Kidney epithelial cell (primary cell): Measurements from ENCODE around the gene TTLL4. TPM values are rescaled to one million over a fixed set of nuclear protein-coding genes. Genes with fewer than 3 reads are reported as not detected.

Experiments
- DNase-seq: peaks from one replicate; pipeline ENCODE4 v3.0.0-alpha.2; 2010; ENCODE audit warnings: low read depth
- H3K27me3 ChIP-seq: 2 replicates; pipeline ENCODE4 v1.6.0; 2011; ENCODE audit warnings: low read length; ENCODE audit not compliant: control insufficient read depth, insufficient read depth
- H3K36me3 ChIP-seq: 2 replicates; pipeline ENCODE4 v1.5.1; 2011; ENCODE audit warnings: low read length; ENCODE audit not compliant: control insufficient read depth, insufficient read depth
- H3K4me3 ChIP-seq: 2 replicates; pipeline ENCODE4 v1.5.1; 2011; ENCODE audit warnings: low read depth, mild to moderate bottlenecking, control low read depth, low read length
- total RNA-seq: library from RNA; depleted of rRNA; stranded (reverse); fragments of >200 nt; gene quantifications from 2 replicates; pipeline ENCODE4 v1.2.3, GENCODE V29; 2015
- TF ChIP-seq, protein P1 (sequence below): IDR thresholded peaks from 2 replicates; pipeline ENCODE4 v1.5.1; 2011; ENCODE audit warnings: mild to moderate bottlenecking, moderate library complexity, low read length, control low read depth, inconsistent platforms; ENCODE audit not compliant: insufficient read depth, poor library complexity, severe bottlenecking

TTLL4 gene
- total RNA-seq, 1 donor from 2014 or later, result 17.3 TPM

DNA sequence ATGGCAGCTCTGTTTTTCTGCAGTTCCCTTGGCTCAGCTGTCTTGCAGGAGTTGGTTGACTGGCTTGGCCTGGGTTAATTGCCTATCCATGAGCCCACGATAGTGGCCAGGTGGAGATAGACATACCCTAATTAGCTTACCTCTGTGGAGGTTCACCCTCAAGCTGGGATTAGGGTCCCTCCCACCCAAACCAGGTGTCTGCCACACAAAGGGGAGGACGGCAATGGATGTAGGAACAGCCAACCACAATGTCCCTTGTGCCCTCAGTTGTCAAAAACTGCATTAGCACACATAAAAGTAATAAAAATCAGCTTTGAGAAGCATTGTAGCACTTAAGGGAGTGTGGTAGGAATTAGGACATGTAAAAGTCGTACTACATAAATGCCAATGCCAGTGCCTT lies 75.5 kb downstream of the TTLL4 start:
- DNase-seq, result no peak
- H3K36me3 ChIP-seq, result no peaks in the 10 kb centered on the region
- H3K4me3 ChIP-seq, result no peak overlapping the region
- no peaks in the 10 kb centered on the region for H3K27me3 ChIP-seq
- TF ChIP-seq, protein P1, sequence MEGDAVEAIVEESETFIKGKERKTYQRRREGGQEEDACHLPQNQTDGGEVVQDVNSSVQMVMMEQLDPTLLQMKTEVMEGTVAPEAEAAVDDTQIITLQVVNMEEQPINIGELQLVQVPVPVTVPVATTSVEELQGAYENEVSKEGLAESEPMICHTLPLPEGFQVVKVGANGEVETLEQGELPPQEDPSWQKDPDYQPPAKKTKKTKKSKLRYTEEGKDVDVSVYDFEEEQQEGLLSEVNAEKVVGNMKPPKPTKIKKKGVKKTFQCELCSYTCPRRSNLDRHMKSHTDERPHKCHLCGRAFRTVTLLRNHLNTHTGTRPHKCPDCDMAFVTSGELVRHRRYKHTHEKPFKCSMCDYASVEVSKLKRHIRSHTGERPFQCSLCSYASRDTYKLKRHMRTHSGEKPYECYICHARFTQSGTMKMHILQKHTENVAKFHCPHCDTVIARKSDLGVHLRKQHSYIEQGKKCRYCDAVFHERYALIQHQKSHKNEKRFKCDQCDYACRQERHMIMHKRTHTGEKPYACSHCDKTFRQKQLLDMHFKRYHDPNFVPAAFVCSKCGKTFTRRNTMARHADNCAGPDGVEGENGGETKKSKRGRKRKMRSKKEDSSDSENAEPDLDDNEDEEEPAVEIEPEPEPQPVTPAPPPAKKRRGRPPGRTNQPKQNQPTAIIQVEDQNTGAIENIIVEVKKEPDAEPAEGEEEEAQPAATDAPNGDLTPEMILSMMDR, result no peak

DNA sequence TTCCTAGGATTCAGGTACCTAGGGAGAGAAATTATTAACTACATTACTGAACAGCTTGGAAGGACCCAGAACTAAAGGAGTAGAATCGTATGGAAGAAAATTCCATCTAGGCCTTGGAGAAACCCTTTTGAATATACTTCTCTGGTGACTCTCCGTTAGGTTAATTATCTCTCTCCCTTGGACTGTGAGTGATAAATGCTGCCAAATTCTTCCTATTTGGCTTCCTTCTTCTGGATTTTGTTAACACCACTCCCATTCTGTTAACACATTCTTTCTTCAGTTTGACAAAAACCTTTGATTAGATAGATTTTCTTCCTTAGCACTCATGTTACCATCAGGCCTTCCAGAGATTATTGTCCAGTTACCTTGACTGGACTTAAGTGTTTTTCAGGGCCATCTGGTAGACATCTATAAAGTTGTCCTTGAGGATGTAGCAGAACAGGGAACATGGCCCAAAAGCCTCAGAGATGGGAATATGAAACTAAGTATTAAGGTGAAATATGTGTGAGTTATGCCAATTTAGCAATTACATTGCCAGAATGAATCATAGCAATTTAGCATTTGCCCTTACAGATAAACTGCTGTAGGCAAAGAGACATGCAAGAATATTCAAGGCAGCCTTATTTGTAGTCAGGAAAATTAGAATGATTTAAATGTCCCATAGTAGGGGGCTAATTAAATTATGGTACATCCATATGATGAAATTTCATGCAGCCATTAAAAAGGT lies 78.1 kb downstream of the TTLL4 start:
- no peaks in the 10 kb centered on the region for H3K27me3 ChIP-seq
- no peak for DNase-seq

DNA sequence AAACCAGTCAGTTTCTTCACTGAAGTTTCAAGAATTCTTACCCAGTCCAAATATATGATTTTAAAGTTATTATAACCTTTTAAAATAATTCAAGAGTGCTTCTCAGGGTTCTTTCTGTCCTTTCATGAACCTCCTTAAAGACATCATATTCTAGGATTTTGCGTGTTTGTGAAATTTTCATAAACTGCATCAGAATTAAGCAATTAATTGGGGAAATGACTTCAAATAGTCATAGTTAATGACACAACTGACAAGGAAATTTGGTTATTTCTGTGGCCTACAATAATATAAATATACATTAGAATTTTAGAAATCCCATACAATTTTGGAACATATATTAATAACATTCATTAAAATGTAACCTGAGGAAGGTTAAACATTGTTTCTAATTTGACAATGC lies 81.8 kb downstream of the TTLL4 start:
- no peak for DNase-seq
- Histone ChIP-seq H3K36me3 (no peaks in the 10 kb centered on the region), H3K27me3 (no peaks in the 10 kb centered on the region), H3K4me3 (no peak overlapping the region)
- TF ChIP-seq, protein P1, result no peak

More for the DNA sequence above, 78.1 kb downstream of the TTLL4 start:
- TF ChIP-seq, protein P1, result no peak
- H3K36me3 ChIP-seq, result no peaks in the 10 kb centered on the region
- H3K4me3 ChIP-seq, result no peak overlapping the region

DNA sequence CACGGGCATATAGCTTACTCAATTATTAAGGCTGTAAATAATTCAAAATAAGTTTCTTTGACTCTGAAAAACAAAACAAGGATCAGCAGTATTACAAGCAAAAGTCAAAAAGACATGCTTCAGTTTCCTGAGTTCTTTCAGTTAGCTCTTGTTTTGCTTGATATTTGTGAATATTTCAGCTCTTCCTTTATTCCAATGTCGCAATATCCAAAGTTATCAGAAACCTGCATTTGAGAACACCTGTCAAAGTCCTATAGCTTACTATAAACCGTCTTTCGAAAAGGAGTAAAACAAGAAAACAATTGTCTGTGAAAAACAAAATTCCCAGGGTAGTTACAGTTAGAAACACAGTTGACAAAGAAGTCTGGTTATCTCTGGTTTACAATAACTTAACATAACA lies 86.1 kb downstream of the TTLL4 start:
- DNase-seq, result no peak
- TF ChIP-seq, protein P1, result no peak

DNA sequence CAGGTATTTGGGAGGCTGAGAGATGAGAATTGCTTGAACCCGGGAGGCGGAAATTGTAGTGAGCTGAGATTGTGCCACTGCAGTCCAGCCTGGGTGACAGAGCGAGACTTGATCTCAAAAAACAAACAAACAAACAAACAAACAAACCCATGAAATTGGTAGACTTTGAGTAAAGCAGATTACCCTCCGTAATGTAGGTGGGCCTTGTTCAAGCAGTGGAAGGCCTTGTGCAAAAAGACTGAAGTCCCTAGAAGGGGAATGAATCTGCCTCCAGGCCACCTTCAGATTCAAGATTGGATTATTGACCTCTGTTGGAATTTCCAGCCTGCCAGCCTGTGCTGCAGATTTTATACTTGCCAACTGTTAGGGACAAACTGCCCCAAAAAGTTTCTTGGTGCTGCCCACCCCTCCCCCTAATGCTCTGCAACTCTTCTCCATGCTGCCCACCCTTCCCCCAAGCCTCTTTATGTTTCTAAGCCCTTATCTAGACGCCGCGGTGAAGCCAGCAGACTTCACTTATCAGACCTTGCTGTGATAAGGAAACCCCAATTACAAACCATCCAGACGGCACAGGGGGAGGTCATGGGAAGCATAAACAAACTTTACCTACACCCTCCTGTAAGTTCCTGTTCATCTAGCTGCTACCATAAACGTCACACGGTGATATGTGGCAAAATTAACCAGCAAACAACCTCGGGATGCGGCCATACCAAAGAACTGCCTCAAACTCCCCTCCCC lies 88.3 kb downstream of the TTLL4 start:
- Histone ChIP-seq H3K36me3 (no peaks in the 10 kb centered on the region), H3K27me3 (no peaks in the 10 kb centered on the region), H3K4me3 (no peak overlapping the region)
- TF ChIP-seq, protein P1, result no peak
- DNase-seq, result no peak

More for the DNA sequence above, 86.1 kb downstream of the TTLL4 start:
- no peaks in the 10 kb centered on the region for H3K36me3 ChIP-seq
- no peak overlapping the region for H3K4me3 ChIP-seq
- H3K27me3 ChIP-seq, result no peaks in the 10 kb centered on the region

DNA sequence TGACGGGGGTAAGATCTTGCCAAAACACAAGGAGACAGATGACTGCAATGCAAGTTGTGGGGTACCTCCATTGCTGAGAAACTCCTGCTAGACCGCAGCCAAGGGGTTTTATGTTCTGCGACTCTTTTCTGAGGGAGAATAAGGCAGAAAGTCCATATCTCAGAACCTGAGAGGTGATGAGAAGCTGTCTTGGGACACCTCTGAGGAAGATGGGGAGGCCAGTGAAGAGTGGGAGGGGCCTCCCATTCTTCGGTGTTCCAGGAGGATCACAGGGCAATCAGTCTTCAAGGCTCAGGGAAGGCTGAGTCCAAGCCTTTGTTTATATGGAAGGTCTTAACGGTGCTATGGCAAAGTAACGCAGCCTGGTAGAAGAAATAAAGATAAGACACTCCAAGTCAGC lies 89.4 kb downstream of the TTLL4 start:
- H3K4me3 ChIP-seq, result no peak overlapping the region
- no peak for DNase-seq
- H3K36me3 ChIP-seq, result no peaks in the 10 kb centered on the region
- no peaks in the 10 kb centered on the region for H3K27me3 ChIP-seq
- TF ChIP-seq, protein P1, result no peak
